Stromal cell of bone marrow (primary cell): ENCODE data around the gene CPA5.

ENCODE experiments used
- DNase-seq: peaks from one replicate; pipeline ENCODE4 v3.0.0-alpha.2; 2012; ENCODE audit warnings: low read depth

Gene CPA5

DNA sequence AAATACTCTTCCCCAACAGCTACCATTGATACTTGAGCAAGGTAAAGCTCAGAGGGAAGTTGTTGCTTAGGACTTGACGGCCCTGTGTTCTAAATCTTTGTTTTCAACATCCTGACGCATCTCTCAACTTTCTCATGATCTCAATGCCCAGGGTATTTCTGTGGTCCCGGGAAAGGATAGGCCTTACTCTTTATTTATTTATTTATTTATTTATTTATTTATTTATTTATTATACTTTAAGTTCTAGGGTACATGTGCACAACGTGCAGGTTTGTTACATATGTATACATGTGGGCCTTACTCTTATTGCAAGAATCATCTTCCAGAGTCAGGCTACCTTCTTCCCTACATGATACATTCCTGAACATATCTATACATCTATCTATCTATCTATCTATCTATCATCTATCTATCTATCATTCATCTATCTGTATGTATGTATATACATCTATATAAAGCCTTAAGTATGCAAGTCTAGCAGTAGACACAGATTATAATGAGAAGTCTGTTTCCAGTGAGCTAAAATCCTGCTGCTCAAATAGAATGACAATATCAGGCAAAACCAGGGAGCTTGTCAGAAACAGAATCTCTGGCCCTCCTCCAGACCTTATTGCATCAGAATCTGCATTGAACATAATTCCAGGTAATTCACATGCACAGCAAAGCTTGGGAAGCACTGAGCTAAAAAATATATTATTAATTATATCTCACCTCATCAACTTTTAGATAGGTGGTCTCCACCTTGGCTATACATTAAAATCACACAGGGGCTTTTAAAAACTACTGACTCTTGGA, 12.2 kb upstream of the CPA5 start:
- no peak for DNase-seq

- no peak for DNase-seq
These were observed 10.8 kb upstream of the CPA5 start for GRCh38 chr7:130333832-130334231.

DNA sequence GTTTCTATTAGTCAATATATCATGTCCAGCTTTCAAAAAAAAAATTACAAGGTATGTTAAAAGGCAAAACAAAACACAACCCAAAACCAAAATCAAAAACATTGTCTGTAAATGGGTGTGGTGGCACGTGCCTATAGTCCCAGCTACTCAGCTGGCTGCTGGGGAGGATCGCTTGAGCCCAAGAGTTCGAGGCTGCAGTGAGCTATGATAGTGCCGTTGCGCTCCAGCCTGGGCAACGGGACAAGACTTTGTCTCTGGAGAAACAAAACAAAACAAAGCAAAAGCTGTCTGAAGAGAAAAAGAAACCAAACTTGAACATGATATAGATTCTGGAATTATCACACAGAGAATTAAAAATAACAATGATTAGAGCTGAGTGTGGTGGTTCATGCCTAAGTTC, 10.3 kb upstream of the CPA5 start:
- peak; percentile 47 for DNase-seq

DNA sequence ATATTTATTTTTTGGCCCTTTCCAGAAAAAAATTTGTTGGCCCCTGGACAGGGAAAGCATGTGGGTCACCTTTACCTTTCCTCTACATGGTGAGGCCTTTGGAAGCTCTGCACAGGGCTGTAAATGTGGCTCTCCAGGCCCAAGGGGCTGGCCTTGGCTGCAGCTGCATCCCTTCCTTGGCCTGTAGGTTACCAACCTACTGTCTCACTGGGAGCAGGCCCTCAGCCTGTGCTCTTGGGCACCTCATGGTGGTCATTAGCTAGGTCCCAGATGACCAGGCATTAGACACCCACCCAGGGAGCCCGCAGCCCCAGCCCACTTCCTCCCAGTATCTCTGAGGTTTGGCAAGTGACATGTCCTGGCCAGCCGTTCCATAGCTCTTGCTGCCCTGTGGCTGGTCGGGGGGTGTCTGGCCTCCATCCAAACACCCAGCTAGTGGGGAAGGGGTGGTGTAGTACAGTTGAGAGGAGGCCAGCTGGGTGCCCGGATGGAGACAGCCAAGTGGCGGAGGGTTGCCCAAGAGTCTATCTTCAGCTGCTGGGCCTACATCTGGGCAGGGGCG, 7.1 kb upstream of the CPA5 start:
- DNase-seq, result no peak

DNA sequence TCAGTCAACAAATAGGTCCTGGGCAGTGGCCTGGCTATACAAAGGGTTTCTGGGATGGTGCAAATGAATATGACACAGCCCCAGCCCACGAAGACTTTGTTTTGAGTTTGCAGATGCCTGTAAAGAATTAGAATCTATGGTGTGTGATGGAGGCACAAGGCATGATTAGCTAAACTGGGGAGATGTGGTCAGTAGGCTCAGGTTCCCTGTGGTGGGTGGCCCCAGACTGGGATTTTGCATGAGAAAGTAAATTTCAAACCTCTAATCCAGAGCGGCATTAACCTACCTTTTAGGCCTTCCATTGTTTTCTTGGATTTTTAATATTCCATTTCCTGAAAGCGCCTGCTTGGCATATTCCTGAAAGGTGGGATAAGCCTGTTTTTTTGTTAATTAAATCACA, 6.4 kb upstream of the CPA5 start:
- DNase-seq, result no peak

GRCh38 chr7:130341882-130342281, 2.7 kb upstream of the CPA5 start:
- DNase-seq, result no peak

GRCh38 chr7:130342701-130343380, 1.8 kb upstream of the CPA5 start:
- DNase-seq, result no peak

GRCh38 chr7:130345136-130345535, 520 bp downstream of the CPA5 start:
- no peak for DNase-seq

GRCh38 chr7:130345725-130346124, 1.1 kb downstream of the CPA5 start:
- DNase-seq, result no peak

DNA sequence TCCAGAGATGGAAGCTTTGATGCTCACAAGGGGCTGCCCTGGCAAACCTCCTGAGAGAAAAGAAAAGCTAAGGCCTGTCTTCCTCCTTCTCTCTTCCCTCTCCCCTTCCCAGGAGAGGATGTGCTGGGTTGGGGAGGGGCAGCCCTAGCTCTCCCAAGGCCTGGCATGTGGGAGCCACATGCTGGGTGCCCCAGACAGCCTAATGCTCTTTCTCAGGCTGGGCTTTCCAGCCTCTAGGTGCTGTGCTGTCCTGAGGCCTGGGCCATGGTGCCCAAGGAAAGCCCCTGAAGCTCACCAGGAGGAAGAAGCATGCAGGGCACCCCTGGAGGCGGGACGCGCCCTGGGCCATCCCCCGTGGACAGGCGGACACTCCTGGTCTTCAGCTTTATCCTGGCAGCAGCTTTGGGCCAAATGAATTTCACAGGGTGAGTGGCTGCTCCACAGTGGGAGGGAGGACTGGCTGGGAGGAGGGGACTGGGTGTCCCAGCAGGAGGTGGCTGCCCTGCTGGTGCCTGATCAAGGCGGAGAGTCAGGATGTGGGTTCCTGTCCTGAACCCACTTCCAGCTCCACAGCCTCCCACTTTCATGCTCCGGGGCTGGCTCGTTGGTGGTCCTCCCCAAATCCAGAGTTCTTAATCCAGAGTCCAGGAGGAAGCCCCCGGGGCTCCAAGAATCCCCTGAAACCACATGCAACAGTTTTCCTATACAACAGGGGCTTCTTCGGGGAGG, 1.7 kb downstream of the CPA5 start:
- no peak for DNase-seq

DNA sequence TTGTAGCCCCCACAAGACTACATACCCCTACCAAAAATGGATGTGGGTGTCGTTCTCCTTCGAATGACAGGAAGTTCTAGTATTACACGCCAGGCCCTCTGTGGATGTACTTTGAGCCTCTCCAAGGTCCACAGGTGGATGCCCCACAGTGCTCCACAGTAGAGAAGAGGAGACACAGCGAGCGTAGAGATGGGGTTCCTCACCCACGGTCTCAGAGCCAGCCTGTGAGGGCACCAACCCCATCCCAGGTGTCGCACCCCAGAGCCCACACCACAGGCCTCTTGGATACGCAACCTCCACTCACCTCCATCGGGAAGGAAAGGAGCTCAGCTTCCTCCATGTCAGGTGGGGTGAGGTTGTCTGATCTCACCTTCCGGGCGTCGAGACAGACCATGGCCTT, 2.3 kb downstream of the CPA5 start:
- DNase-seq, result no peak

- no peak for DNase-seq
These were observed 5.5 kb downstream of the CPA5 start for GRCh38 chr7:130349911-130350782.

GRCh38 chr7:130350945-130351790, 6.6 kb downstream of the CPA5 start:
- no peak for DNase-seq

DNA sequence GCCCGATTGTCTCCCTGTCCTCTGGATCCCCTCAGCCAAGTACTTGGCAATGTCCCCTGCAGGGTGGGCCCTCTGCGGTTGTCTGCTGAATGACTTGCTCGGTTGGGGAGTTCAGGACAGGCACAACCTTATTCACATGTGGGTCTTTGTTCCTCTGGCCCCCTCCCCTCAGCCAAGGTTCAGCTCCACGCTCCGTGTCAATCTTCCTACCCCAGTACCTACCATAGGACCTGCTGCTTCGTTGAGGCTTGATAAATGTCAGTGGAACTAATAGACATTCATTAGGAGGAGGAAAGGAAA, 7.1 kb downstream of the CPA5 start:
- no peak for DNase-seq

GRCh38 chr7:130352194-130353074, 7.8 kb downstream of the CPA5 start:
- peak; percentile 54 for DNase-seq

DNA sequence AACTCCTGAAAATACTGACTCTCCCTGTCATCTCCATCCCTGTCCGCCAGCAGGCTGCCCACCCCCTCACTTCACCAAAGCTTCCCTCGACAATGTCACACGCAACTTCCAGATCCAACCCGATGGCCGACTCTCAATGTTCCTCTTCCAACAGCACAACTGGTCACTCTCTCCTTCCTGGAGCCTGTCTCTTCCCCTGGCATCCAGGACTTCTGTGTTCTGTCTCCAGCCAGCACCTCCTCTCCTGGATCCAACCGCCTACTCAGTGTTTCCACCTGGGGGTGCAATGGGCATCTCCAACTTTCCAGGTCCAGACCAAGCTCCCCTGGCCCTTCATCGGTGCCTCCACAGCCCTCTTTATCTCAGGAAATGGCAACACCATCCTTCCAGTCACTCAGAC, 8.6 kb downstream of the CPA5 start:
- no peak for DNase-seq

DNA sequence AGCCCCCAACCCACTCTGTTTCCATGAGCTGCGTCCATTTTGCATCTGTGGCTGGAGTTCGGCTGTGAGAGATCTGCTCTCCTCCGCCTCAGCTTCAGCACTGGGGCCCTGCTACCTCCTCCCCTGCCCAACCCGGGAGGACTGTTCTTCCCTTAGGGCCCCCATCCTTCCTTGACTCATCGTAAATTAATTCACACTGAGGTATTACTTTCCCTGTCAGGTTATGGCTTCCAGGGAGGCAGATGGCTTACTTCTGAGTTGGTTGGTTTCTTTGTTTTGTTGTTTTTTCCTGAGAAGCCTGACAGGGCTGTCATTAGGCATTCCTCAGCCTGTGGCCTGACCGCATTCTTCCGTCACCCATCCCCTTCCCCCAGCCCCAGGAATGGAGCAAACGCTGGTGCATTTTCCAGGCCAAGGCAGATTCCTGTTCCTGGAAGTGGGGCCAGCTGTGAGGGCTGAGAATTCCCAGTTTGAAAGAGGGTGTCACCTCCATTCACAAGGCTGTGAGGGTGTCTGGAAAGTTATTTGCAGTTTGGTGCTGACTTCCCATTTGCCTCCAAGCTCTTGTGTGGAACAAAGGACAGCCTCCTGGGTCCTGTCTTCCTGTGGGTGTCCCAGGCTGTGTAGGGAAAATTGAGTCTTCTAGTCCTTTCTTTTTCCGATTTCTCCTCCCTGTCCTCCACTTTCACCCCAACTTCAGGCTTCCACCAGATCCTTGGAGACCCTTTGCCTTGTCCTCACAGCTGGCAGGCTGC, 11.7 kb downstream of the CPA5 start:
- peak; percentile 72 for DNase-seq

GRCh38 chr7:130356876-130357611, 12.4 kb downstream of the CPA5 start:
- DNase-seq, result peak; percentile 36

- DNase-seq, result no peak
These were observed 13.9 kb downstream of the CPA5 start for GRCh38 chr7:130358471-130358870.
